Body of pancreas (tissue), 4 donors: ENCODE data around the gene SGCD.

ENCODE experiments used
- POLR2A ChIP-seq, 3 donors: fragments of 450-650 bp; IDR thresholded peaks; one replicate each; pipeline ENCODE4 v1.6.1; 2016; ENCODE audit warnings: antibody characterized with exemption in 3 of 3, mild to moderate bottlenecking in 2 of 3
- TF ChIP-seq, protein P1 (sequence below), 7 experiments: fragments of 450-650 bp in 4 of 7; fragments of 200-600 bp in 3 of 7; sonication (generic) in 3 of 7; IDR thresholded peaks; one replicate each; pipeline ENCODE4 v1.5.1; 2016 to 2019; ENCODE audit warnings: antibody characterized with exemption in 7 of 7

DNA sequence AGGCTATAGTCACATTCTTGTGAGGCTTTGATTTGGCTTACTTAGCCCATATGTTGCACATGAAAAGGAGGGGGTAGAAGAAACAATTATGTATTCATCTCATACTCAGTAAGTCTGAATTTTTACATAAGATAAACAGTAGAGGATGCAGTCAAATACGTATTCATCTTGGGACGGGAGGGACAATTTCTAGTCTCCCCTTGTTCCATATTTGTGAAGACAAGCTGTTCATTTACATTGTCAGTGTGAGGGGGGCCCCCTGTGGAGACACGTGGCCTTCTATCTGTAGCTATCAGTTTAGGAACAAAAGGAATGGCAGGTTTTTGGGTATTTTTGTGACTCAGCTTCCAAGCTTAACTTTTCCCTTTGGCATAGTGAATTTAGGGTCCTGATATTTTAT is 474.0 kb downstream of the SGCD start:
- TF ChIP-seq, protein P1, sequence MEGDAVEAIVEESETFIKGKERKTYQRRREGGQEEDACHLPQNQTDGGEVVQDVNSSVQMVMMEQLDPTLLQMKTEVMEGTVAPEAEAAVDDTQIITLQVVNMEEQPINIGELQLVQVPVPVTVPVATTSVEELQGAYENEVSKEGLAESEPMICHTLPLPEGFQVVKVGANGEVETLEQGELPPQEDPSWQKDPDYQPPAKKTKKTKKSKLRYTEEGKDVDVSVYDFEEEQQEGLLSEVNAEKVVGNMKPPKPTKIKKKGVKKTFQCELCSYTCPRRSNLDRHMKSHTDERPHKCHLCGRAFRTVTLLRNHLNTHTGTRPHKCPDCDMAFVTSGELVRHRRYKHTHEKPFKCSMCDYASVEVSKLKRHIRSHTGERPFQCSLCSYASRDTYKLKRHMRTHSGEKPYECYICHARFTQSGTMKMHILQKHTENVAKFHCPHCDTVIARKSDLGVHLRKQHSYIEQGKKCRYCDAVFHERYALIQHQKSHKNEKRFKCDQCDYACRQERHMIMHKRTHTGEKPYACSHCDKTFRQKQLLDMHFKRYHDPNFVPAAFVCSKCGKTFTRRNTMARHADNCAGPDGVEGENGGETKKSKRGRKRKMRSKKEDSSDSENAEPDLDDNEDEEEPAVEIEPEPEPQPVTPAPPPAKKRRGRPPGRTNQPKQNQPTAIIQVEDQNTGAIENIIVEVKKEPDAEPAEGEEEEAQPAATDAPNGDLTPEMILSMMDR (IDR thresholded peaks at IDR 0.05): no peak
- TF ChIP-seq POLR2A (IDR thresholded peaks at IDR 0.05): no peak
